GM12872 (cell line): ENCODE measurements around the gene MPP3.

Source experiments
- TF ChIP-seq, protein P1 (sequence below): IDR thresholded peaks from 3 replicates; pipeline ENCODE4 v1.5.1; 2011; ENCODE audit warnings: low read depth, mild to moderate bottlenecking, low read length, moderate library complexity; ENCODE audit not compliant: insufficient read depth

Gene MPP3

DNA sequence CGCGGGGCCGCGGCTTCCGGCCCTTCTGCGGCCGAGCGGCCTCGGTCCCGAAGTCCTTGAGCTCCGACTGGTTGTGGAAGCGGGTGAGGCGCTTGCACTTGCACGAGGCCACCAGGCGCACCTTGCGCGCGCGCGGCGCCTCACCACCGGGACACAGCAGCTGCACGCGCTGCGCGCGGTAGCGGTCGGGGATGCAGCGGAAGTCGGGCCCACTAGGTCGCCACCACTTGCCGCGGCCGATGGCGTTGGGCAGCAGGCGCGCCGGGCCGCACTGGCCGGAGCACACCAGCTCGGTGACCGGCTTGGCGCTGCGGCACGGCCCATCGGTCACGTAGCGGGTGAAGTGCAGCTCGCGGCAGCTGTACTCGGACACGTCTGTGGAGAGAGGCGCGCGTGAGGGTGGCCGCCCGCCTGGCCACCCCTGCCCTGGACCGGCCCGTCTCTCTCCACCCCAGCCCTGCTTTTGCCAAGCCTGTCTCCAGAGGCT, 77.5 kb downstream of the MPP3 start:
- TF ChIP-seq, protein P1, sequence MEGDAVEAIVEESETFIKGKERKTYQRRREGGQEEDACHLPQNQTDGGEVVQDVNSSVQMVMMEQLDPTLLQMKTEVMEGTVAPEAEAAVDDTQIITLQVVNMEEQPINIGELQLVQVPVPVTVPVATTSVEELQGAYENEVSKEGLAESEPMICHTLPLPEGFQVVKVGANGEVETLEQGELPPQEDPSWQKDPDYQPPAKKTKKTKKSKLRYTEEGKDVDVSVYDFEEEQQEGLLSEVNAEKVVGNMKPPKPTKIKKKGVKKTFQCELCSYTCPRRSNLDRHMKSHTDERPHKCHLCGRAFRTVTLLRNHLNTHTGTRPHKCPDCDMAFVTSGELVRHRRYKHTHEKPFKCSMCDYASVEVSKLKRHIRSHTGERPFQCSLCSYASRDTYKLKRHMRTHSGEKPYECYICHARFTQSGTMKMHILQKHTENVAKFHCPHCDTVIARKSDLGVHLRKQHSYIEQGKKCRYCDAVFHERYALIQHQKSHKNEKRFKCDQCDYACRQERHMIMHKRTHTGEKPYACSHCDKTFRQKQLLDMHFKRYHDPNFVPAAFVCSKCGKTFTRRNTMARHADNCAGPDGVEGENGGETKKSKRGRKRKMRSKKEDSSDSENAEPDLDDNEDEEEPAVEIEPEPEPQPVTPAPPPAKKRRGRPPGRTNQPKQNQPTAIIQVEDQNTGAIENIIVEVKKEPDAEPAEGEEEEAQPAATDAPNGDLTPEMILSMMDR = no peak

DNA sequence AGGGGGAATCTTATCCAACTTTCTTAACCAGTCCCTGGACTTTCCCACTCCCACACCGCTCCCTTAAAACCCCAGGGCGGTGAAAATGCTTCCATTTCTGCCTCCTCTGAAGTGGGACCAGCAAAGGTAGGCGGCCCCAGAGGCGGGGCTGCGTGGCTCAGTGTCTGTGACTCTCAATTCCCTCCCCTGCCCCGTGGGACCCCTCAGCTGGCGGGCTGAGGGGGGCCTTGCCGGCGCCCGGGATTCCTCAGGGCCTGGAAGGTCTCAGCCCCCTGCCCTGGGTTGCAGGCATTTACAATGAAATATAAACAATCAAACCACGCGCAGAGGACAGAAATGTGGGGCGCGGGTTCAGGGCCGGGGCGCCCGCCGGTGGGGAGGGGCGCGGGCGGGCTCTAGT, 78.0 kb downstream of the MPP3 start:
- TF ChIP-seq, protein P1 = no peak

DNA sequence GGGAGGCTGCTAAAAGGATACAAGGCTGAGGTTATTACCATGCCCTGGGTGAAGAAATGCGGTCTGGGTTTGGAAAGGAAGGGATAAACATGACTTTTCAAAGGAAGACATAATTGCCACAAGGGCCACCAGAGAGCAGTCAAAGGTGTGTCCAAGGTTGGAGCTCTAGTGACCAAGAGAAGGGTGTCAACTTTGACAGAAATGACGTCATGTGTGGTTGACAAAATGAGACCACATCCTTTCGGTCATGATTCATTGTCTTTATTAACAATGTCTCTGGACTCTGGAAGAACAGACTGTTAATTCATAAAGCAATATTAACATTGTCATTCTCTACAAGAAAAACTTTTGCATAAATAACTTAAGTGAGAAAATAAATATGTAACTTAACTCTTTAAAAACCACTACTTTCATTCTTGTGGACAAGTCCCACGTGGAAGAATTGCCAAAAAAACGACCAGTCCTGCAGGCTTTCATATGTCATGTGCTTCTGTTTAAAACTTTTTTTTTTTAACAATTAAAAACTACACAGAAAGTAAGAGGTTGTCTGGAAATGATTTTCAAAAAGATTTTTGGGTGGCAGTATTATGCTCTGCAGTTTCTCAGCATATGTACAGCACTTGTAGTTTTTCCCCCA, 79.3 kb downstream of the MPP3 start:
- TF ChIP-seq, protein P1 = no peak
